ENCODE measurements around the gene MYO1A. TPM values are rescaled to one million over a fixed set of nuclear protein-coding genes. Genes with fewer than 3 reads are reported as not detected.
"Not testable (repeated sequence)": the region's sequence is repeated elsewhere in the genome, so short reads cannot be mapped to it uniquely, and the experiment has no call there.

Gene MYO1A
- total RNA-seq, 2 donors from 2014 or later = 0.48 to 2.5 TPM

- H3K9me3 Mint-ChIP-seq; H3K4me3 Mint-ChIP-seq; ATAC-seq; DNase-seq (ENCODE audit: low spot score); H3K27me3 Mint-ChIP-seq: not testable (repeated sequence)
- H3K36me3 Mint-ChIP-seq = peaks cover 14% of the 10 kb centered on the region
- H3K4me1 Mint-ChIP-seq (ENCODE audit: low read depth in 2 of 2) = peaks cover 13 to 15% of the 10 kb centered on the region in 2 donors
- peak overlapping the region in 1 of 2 donors; percentile 23 for H3K27ac Mint-ChIP-seq
These were observed 23.9 kb upstream of the MYO1A start for GRCh38 chr12:57073566-57074450.

- H3K36me3 Mint-ChIP-seq = peaks cover 20% of the 10 kb centered on the region
- no peak overlapping the region for H3K4me3 Mint-ChIP-seq
- no peaks in the 10 kb centered on the region for H3K27me3 Mint-ChIP-seq
- no peaks in the 10 kb centered on the region for H3K9me3 Mint-ChIP-seq
- H3K27ac Mint-ChIP-seq = no peak overlapping the region
- no peak for ATAC-seq
- DNase-seq (ENCODE audit: low spot score) = no peak
- peaks cover 13 to 14% of the 10 kb centered on the region in 2 donors for H3K4me1 Mint-ChIP-seq (ENCODE audit: low read depth in 2 of 2)
These were observed 22.7 kb upstream of the MYO1A start for GRCh38 chr12:57072661-57073060.

GRCh38 chr12:57069523-57069922, 19.6 kb upstream of the MYO1A start:
- Mint-ChIP-seq H3K4me1 (ENCODE audit: low read depth in 2 of 2) (peaks cover 22 to 28% of the 10 kb centered on the region in 2 donors), H3K27ac (peak overlapping the region; percentile 64 to 68), H3K27me3 (no peaks in the 10 kb centered on the region), H3K36me3 (peaks cover 26% of the 10 kb centered on the region), H3K4me3 (no peak overlapping the region), H3K9me3 (peaks cover 3% of the 10 kb centered on the region)
- ATAC-seq (peak; percentile 89), DNase-seq (ENCODE audit: low spot score) (no peak)

GRCh38 chr12:57066245-57066644, 16.3 kb upstream of the MYO1A start:
- peaks cover 27 to 36% of the 10 kb centered on the region in 2 donors for H3K4me1 Mint-ChIP-seq (ENCODE audit: low read depth in 2 of 2)
- H3K4me3 Mint-ChIP-seq = peak overlapping the region; percentile 34
- peak overlapping the region; percentile 89 to 98 for H3K27ac Mint-ChIP-seq
- H3K9me3 Mint-ChIP-seq = peaks cover 3% of the 10 kb centered on the region
- no peak for DNase-seq (ENCODE audit: low spot score)
- H3K36me3 Mint-ChIP-seq = peaks cover 22% of the 10 kb centered on the region
- no peak for ATAC-seq
- no peaks in the 10 kb centered on the region for H3K27me3 Mint-ChIP-seq

GRCh38 chr12:57063991-57064685, 14.2 kb upstream of the MYO1A start:
- Mint-ChIP-seq H3K27me3 (no peaks in the 10 kb centered on the region), H3K36me3 (peaks cover 18% of the 10 kb centered on the region), H3K27ac (peak overlapping the region; percentile 89 to 98), H3K9me3 (peaks cover 3% of the 10 kb centered on the region), H3K4me1 (ENCODE audit: low read depth in 2 of 2) (peaks cover 20 to 23% of the 10 kb centered on the region in 2 donors), H3K4me3 (peak overlapping the region; percentile 84)
- DNase-seq (ENCODE audit: low spot score) (peak; percentile 66), ATAC-seq (peak; percentile 89 to 94)

GRCh38 chr12:57058454-57058853, 8.5 kb upstream of the MYO1A start:
- Mint-ChIP-seq H3K27me3 (no peaks in the 10 kb centered on the region), H3K27ac (no peak overlapping the region), H3K36me3 (peaks cover 22% of the 10 kb centered on the region), H3K4me3 (no peak overlapping the region), H3K4me1 (ENCODE audit: low read depth in 2 of 2) (peaks cover 0 to 5% of the 10 kb centered on the region in 2 donors), H3K9me3 (no peaks in the 10 kb centered on the region)
- no peak for ATAC-seq
- DNase-seq (ENCODE audit: low spot score) = no peak

GRCh38 chr12:57057067-57057751, 7.3 kb upstream of the MYO1A start:
- ATAC-seq (no peak), DNase-seq (ENCODE audit: low spot score) (no peak)
- H3K27me3 Mint-ChIP-seq = no peaks in the 10 kb centered on the region
- no peak overlapping the region for H3K27ac Mint-ChIP-seq
- H3K4me3 Mint-ChIP-seq = no peak overlapping the region
- H3K9me3 Mint-ChIP-seq = no peaks in the 10 kb centered on the region
- H3K4me1 Mint-ChIP-seq (ENCODE audit: low read depth in 2 of 2) = peaks cover 0 to 2% of the 10 kb centered on the region in 2 donors
- H3K36me3 Mint-ChIP-seq = peaks cover 22% of the 10 kb centered on the region

- Mint-ChIP-seq H3K36me3 (peaks cover 22% of the 10 kb centered on the region), H3K27ac (no peak overlapping the region), H3K4me3 (no peak overlapping the region), H3K9me3 (no peaks in the 10 kb centered on the region), H3K4me1 (ENCODE audit: low read depth in 2 of 2) (peaks cover 0 to 6% of the 10 kb centered on the region in 2 donors), H3K27me3 (peaks cover 0 to 2% of the 10 kb centered on the region in 2 donors)
- ATAC-seq (no peak), DNase-seq (ENCODE audit: low spot score) (no peak)
These were observed 5.9 kb upstream of the MYO1A start for GRCh38 chr12:57055824-57056223.

GRCh38 chr12:57053901-57054300, 4.0 kb upstream of the MYO1A start:
- not testable (repeated sequence) for H3K4me3 Mint-ChIP-seq, H3K27ac Mint-ChIP-seq

GRCh38 chr12:57053146-57053545, 3.2 kb upstream of the MYO1A start:
- not testable (repeated sequence) for ATAC-seq; H3K27ac Mint-ChIP-seq; H3K9me3 Mint-ChIP-seq; DNase-seq (ENCODE audit: low spot score); H3K36me3 Mint-ChIP-seq; H3K4me3 Mint-ChIP-seq
- Mint-ChIP-seq H3K27me3 (peaks cover 0 to 13% of the 10 kb centered on the region in 2 donors), H3K4me1 (ENCODE audit: low read depth in 2 of 2) (peaks cover 5 to 16% of the 10 kb centered on the region in 2 donors)

More at GRCh38 chr12:57053901-57054300, 4.0 kb upstream of the MYO1A start:
- Mint-ChIP-seq H3K4me1 (ENCODE audit: low read depth in 2 of 2) (peaks cover under 1 to 15% of the 10 kb centered on the region in 2 donors), H3K36me3 (peaks cover 16% of the 10 kb centered on the region)
- H3K27me3 Mint-ChIP-seq; H3K9me3 Mint-ChIP-seq; ATAC-seq; DNase-seq (ENCODE audit: low spot score): not testable (repeated sequence)

GRCh38 chr12:57051011-57051410, 1.1 kb upstream of the MYO1A start:
- DNase-seq (ENCODE audit: low spot score) (no peak), ATAC-seq (no peak)
- Mint-ChIP-seq H3K4me1 (ENCODE audit: low read depth in 2 of 2) (peaks cover 25 to 37% of the 10 kb centered on the region in 2 donors), H3K9me3 (no peaks in the 10 kb centered on the region), H3K27me3 (peaks cover 2 to 23% of the 10 kb centered on the region in 2 donors), H3K4me3 (no peak overlapping the region), H3K27ac (no peak overlapping the region), H3K36me3 (no peaks in the 10 kb centered on the region)

- ATAC-seq = no peak
- H3K27me3 Mint-ChIP-seq = peaks cover 9 to 31% of the 10 kb centered on the region in 2 donors
- H3K27ac Mint-ChIP-seq = peak overlapping the region; percentile 35 to 87
- no peak for DNase-seq (ENCODE audit: low spot score)
- no peaks in the 10 kb centered on the region for H3K9me3 Mint-ChIP-seq
- peaks cover 27 to 40% of the 10 kb centered on the region in 2 donors for H3K4me1 Mint-ChIP-seq (ENCODE audit: low read depth in 2 of 2)
- H3K4me3 Mint-ChIP-seq = no peak overlapping the region
- no peaks in the 10 kb centered on the region for H3K36me3 Mint-ChIP-seq
These were observed 846 bp downstream of the MYO1A start for GRCh38 chr12:57049119-57049446.

GRCh38 chr12:57048423-57049118, 1.4 kb downstream of the MYO1A start:
- Mint-ChIP-seq H3K9me3 (no peaks in the 10 kb centered on the region), H3K27me3 (peaks cover 9 to 35% of the 10 kb centered on the region in 2 donors), H3K4me1 (ENCODE audit: low read depth in 2 of 2) (peaks cover 27 to 40% of the 10 kb centered on the region in 2 donors), H3K4me3 (no peak overlapping the region), H3K36me3 (no peaks in the 10 kb centered on the region), H3K27ac (peak overlapping the region; percentile 35 to 87)
- DNase-seq (ENCODE audit: low spot score) (no peak), ATAC-seq (no peak)

Data from natural killer cell treated with Interleukin-12 subunit alpha and Interleukin-12 subunit beta and Interleukin-15 and Interleukin-18, amount 100 ng/mL, for 72 hours (primary cell).